CD8-positive, alpha-beta memory T cell (primary cell): ENCODE data around the gene GVQW3. TPM values are rescaled to one million over a fixed set of nuclear protein-coding genes. Genes with fewer than 3 reads are reported as not detected.

Experiments used
- CTCF ChIA-PET: fragments of 350-600 bp; sonication (Branson Sonifier 250); formaldehyde crosslinking; loops from one replicate; lab custom pipeline; 2021; ENCODE audit warnings: antibody characterized with exemption; lab: Charles Lee
- POLR2A ChIA-PET: fragments of 350-600 bp; sonication (Branson Sonifier 250); formaldehyde crosslinking; loops from one replicate; lab custom pipeline; 2021; ENCODE audit warnings: antibody characterized with exemption; lab: Charles Lee
- DNase-seq, 5 donors: peaks; one replicate each; pipeline versions ENCODE4 v3.0.0 to v3.0.0-alpha.2; 2020 to 2022; ENCODE audit warnings: mixed read lengths in 1 of 5
- H3K27ac ChIP-seq: one replicate; pipeline ENCODE4 v1.7.0; 2013; ENCODE audit warnings: low read depth, mild to moderate bottlenecking, low read length, moderate library complexity
- H3K27me3 ChIP-seq: 2 replicates; pipeline ENCODE4 v1.7.0; 2013; ENCODE audit warnings: low read length, mild to moderate bottlenecking; ENCODE audit not compliant: insufficient read depth, poor library complexity, severe bottlenecking
- H3K36me3 ChIP-seq: 2 replicates; pipeline ENCODE4 v1.7.0; 2013; ENCODE audit warnings: mild to moderate bottlenecking, low read length, moderate library complexity; ENCODE audit not compliant: insufficient read depth
- H3K4me1 ChIP-seq: 2 replicates; pipeline ENCODE4 v1.7.0; 2013; ENCODE audit warnings: mild to moderate bottlenecking, low read length, moderate library complexity; ENCODE audit not compliant: insufficient read depth
- H3K4me3 ChIP-seq: 2 replicates; pipeline ENCODE4 v1.7.0; 2013; ENCODE audit warnings: mild to moderate bottlenecking, low read length
- H3K9me3 ChIP-seq: 2 replicates; pipeline ENCODE4 v1.7.0; 2013; ENCODE audit warnings: mild to moderate bottlenecking, low read length
- H3K27ac Mint-ChIP-seq, 8 donors: one replicate each; pipeline ENCODE4 v1.8.0; 2020 to 2021; ENCODE audit warnings: mixed read lengths in 8 of 8, mild to moderate bottlenecking in 6 of 8, inconsistent platforms in 3 of 8, moderate library complexity in 3 of 8
- H3K27me3 Mint-ChIP-seq, 2 donors: one replicate each; pipeline ENCODE4 v1.8.0; 2020 to 2021; ENCODE audit warnings: mixed read lengths in 2 of 2, mild to moderate bottlenecking in 1 of 2, moderate library complexity in 1 of 2
- H3K36me3 Mint-ChIP-seq, 3 donors: one replicate each; pipeline ENCODE4 v1.8.0; 2020 to 2021; ENCODE audit warnings: mixed read lengths in 3 of 3, inconsistent platforms in 1 of 3, mild to moderate bottlenecking in 1 of 3
- H3K4me1 Mint-ChIP-seq, 3 donors: one replicate each; pipeline ENCODE4 v1.8.0; 2020 to 2021; ENCODE audit warnings: mixed read lengths in 3 of 3, inconsistent platforms in 1 of 3, mild to moderate bottlenecking in 1 of 3
- H3K4me3 Mint-ChIP-seq, 7 donors: one replicate each; pipeline ENCODE4 v1.8.0; 2020 to 2021; ENCODE audit warnings: mixed read lengths in 7 of 7, mild to moderate bottlenecking in 6 of 7, moderate library complexity in 4 of 7, inconsistent platforms in 2 of 7
- H3K9me3 Mint-ChIP-seq, 5 donors: one replicate each; pipeline ENCODE4 v1.8.0; 2020 to 2022; ENCODE audit warnings: mixed read lengths in 5 of 5, mild to moderate bottlenecking in 3 of 5, moderate library complexity in 2 of 5, inconsistent platforms in 1 of 5
- polyA plus RNA-seq: library from polyadenylated mRNA; unstranded; fragments of 300-500 nt; fragmentation: Illumina TruSeq; gene quantifications from one replicate; pipeline ENCODE4 v1.2.3, GENCODE V29; 2021
- total RNA-seq, 2 experiments: library from RNA; stranded (reverse); gene quantifications; one replicate each; pipeline ENCODE4 v1.2.3, GENCODE V29; 2021

GVQW3 gene
- total and polyA plus RNA-seq, 3 experiments from 2014 or later = 1.0 to 2.5 (median 2.5) TPM

DNA sequence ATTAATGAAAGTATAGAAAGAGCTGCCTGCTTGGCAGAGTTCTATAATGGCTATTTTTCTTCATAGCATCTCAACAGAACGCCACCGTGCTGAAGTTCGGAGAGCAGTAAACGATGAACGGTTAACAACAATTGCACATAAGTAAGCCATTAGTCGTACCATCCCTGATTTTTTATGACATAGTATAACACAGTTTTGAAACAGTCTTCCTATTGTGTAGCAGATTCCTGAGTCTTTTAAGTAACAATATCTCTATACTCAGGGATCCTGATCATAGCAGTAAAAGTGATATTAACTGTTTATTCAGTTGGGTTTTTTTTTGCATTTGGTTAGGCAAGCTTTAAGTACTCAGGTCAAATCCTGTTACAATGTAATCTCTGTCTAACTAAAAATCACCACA lies 72.1 kb downstream of the GVQW3 start:
- Mint-ChIP-seq H3K36me3 (peaks cover 4 to 86% (median 10%) of the 10 kb centered on the region in 3 donors), H3K27ac (no peak overlapping the region), H3K27me3 (no peaks in the 10 kb centered on the region), H3K9me3 (no peaks in the 10 kb centered on the region), H3K4me3 (no peak overlapping the region), H3K4me1 (peaks cover 20 to 45% (median 32%) of the 10 kb centered on the region in 3 donors)
- Histone ChIP-seq H3K9me3 (no peaks in the 10 kb centered on the region), H3K4me3 (no peak overlapping the region), H3K27ac (no peak overlapping the region), H3K4me1 (no peaks in the 10 kb centered on the region), H3K27me3 (no peaks in the 10 kb centered on the region), H3K36me3 (peaks cover 28% of the 10 kb centered on the region)
- CTCF ChIA-PET = no interaction called here
- POLR2A ChIA-PET = no interaction called here
- DNase-seq = no peak

DNA sequence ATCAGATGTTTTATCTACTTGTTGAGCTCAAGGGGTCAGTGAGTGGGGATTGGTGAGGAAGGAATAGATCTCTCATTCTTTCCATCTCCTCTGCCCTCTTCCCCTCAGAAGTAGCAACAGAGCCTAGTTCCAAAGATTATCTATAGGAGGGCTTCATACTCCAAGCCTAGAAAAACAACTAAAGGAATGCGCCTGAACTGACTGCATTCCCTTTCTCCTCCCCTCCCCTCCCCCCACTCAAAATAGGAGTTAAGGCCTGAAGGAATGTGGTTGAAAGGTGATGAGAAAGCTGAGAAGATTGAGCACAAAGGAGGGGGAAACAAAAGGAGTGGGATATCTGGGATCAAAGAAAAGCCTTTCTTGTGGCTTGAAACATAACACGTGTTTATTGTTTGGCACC lies 74.2 kb downstream of the GVQW3 start:
- Mint-ChIP-seq H3K36me3 (peaks cover 0 to 88% (median 17%) of the 10 kb centered on the region in 3 donors), H3K4me3 (no peak overlapping the region), H3K9me3 (no peaks in the 10 kb centered on the region), H3K4me1 (peaks cover 14 to 37% (median 26%) of the 10 kb centered on the region in 3 donors), H3K27ac (no peak overlapping the region), H3K27me3 (no peaks in the 10 kb centered on the region)
- H3K27me3 ChIP-seq = no peaks in the 10 kb centered on the region
- peaks cover 39% of the 10 kb centered on the region for H3K36me3 ChIP-seq
- CTCF ChIA-PET = no interaction called here
- no peaks in the 10 kb centered on the region for H3K4me1 ChIP-seq
- H3K9me3 ChIP-seq = no peaks in the 10 kb centered on the region
- no peak overlapping the region for H3K4me3 ChIP-seq
- no peak for DNase-seq
- POLR2A ChIA-PET = no interaction called here
- H3K27ac ChIP-seq = no peak overlapping the region

DNA sequence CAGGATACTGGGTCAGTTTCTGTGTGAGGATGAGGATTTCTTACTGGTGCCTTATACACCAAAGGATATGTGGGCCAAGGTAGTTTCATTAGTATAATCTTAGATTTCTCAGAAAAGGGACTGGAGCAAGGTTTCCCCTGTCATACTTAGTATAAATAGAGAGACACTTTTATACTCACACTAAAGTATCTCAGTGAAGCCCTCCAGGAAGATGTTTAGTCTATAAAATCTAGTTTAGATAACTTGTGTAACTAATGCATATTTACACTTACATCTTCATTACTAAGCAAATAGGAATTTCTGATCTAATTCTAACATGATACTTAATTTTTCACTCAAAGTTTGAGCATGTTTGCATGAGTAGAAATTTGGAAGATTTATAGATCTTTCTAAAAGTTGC lies 74.8 kb downstream of the GVQW3 start:
- ChIA-PET CTCF (no interaction called here), POLR2A (no interaction called here)
- H3K4me3 ChIP-seq = no peak overlapping the region
- Mint-ChIP-seq H3K27me3 (no peaks in the 10 kb centered on the region), H3K4me3 (no peak overlapping the region), H3K27ac (no peak overlapping the region), H3K36me3 (peaks cover 0 to 89% (median 18%) of the 10 kb centered on the region in 3 donors), H3K9me3 (no peaks in the 10 kb centered on the region), H3K4me1 (peaks cover 14 to 35% (median 28%) of the 10 kb centered on the region in 3 donors)
- no peaks in the 10 kb centered on the region for H3K27me3 ChIP-seq
- H3K27ac ChIP-seq = no peak overlapping the region
- peaks cover 37% of the 10 kb centered on the region for H3K36me3 ChIP-seq
- no peaks in the 10 kb centered on the region for H3K9me3 ChIP-seq
- no peaks in the 10 kb centered on the region for H3K4me1 ChIP-seq
- DNase-seq = no peak

DNA sequence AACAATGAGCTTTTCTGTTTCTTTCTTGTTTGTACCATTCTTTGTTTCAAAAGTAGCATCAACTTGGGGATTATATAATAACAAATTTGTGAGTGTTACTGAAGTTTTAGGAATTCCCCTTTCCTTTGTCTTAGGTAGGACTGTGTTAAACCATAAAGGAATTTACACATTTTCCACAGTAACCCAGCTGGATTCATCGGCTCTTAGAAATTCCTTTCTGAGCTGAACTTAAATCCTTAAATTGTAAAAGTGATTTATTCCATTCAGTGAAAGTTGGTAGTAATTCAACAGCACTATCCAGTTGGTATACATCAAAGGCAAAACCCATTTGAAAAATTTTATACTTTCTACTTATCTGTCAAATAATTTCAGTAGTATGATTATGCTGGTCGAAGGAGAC lies 75.4 kb downstream of the GVQW3 start:
- POLR2A ChIA-PET = no interaction called here
- Histone ChIP-seq H3K27ac (no peak overlapping the region), H3K4me3 (no peak overlapping the region), H3K27me3 (no peaks in the 10 kb centered on the region), H3K36me3 (peaks cover 34% of the 10 kb centered on the region), H3K9me3 (no peaks in the 10 kb centered on the region), H3K4me1 (no peaks in the 10 kb centered on the region)
- no peaks in the 10 kb centered on the region for H3K27me3 Mint-ChIP-seq
- no peak overlapping the region for H3K27ac Mint-ChIP-seq
- DNase-seq = no peak
- no peak overlapping the region for H3K4me3 Mint-ChIP-seq
- CTCF ChIA-PET = no interaction called here
- no peaks in the 10 kb centered on the region for H3K9me3 Mint-ChIP-seq
- H3K4me1 Mint-ChIP-seq = peaks cover 11 to 31% (median 26%) of the 10 kb centered on the region in 3 donors
- H3K36me3 Mint-ChIP-seq = peaks cover 0 to 86% (median 18%) of the 10 kb centered on the region in 3 donors

Other genes with a start within 250 kb of the GVQW3 start
- gene WNT11, start 174.8 kb upstream of the GVQW3 start, total RNA-seq = under 1 TPM in 1 of 2 experiments, not detected in 1; 0.28 TPM
- 1.2 TPM for gene WNT11, start 174.8 kb upstream of the GVQW3 start, polyA plus RNA-seq
- 10 to 100 TPM; 73.4 to 74.2 TPM for gene THAP12, start 191 bp upstream of the GVQW3 start, total RNA-seq
- 77.8 TPM for gene THAP12, start 191 bp upstream of the GVQW3 start, polyA plus RNA-seq
- gene EMSY, start 63.7 kb downstream of the GVQW3 start, total RNA-seq = 10 to 100 TPM; 28.2 to 28.8 TPM
- 24.5 TPM for gene EMSY, start 63.7 kb downstream of the GVQW3 start, polyA plus RNA-seq